B cell (primary cell): Measurements from ENCODE around the gene SNAPIN. TPM values are rescaled to one million over a fixed set of nuclear protein-coding genes. Genes with fewer than 3 reads are reported as not detected.

Source experiments
- ATAC-seq: fragments of 200-7000 bp; cut with Tn5 transposase; one replicate; pipeline ENCODE4 v1.10.0; 2021; ENCODE audit warnings: low read depth, mild to moderate bottlenecking, moderate number of reproducible peaks, moderate library complexity
- CTCF ChIA-PET: fragments of 350-600 bp; sonication (Branson Sonifier 250); formaldehyde crosslinking; loops from one replicate; lab custom pipeline; 2021; ENCODE audit warnings: antibody characterized with exemption, inconsistent platforms; lab: Charles Lee
- POLR2A ChIA-PET: fragments of 350-600 bp; sonication (Branson Sonifier 250); formaldehyde crosslinking; loops from one replicate; lab custom pipeline; 2021; ENCODE audit warnings: antibody characterized with exemption; lab: Charles Lee
- DNase-seq: peaks from one replicate; pipeline ENCODE4 v3.0.0; 2013
- H2AFZ ChIP-seq: 2 replicates; pipeline ENCODE4 v1.6.1; 2012; ENCODE audit warnings: mild to moderate bottlenecking, low read depth, low read length; ENCODE audit not compliant: insufficient read depth, poor library complexity, severe bottlenecking
- H3K27ac ChIP-seq, 2 donors: 1 replicate in 1 of 2; 2 replicates in 1 of 2; pipeline ENCODE4 v1.5.1; 2012 to 2013; ENCODE audit warnings: low read length in 2 of 2, mild to moderate bottlenecking in 2 of 2, moderate library complexity in 1 of 2
- H3K27me3 ChIP-seq, 4 experiments: fragments of 200-600 bp in 1 of 4; sonication (generic) in 1 of 4; replicated peaks in 1 of 4; 1 replicate in 2 of 4; 2 replicates in 2 of 4; pipeline versions ENCODE4 v1.6.1 to v1.7.0; 2013 to 2016; ENCODE audit warnings: low read length in 3 of 4, mild to moderate bottlenecking in 2 of 4, mixed read lengths in 1 of 4, moderate library complexity in 1 of 4; ENCODE audit not compliant: insufficient read depth in 4 of 4, control insufficient read depth in 3 of 4; ENCODE audit errors: control extremely low read depth in 1 of 4
- H3K36me3 ChIP-seq, 2 experiments: replicated peaks in 1 of 2; 1 replicate in 1 of 2; 2 replicates in 1 of 2; pipeline versions ENCODE4 v1.6.1 to v1.7.1; 2013; ENCODE audit warnings: low read length in 1 of 2; ENCODE audit not compliant: insufficient read depth in 2 of 2, control insufficient read depth in 1 of 2; ENCODE audit errors: control extremely low read depth in 1 of 2, extremely low read depth in 1 of 2
- H3K4me1 ChIP-seq, 2 donors: fragments of 200-600 bp in 1 of 2; sonication (generic) in 1 of 2; 1 replicate in 1 of 2; 2 replicates in 1 of 2; pipeline versions ENCODE4 v1.5.1 to v1.6.1; 2013 to 2017; ENCODE audit warnings: low read length in 2 of 2; ENCODE audit not compliant: control insufficient read depth in 2 of 2, insufficient read depth in 2 of 2
- H3K4me2 ChIP-seq: replicated peaks from 2 replicates; pipeline ENCODE3; 2012; ENCODE audit warnings: mild to moderate bottlenecking, low read depth, low read length; ENCODE audit not compliant: poor library complexity, severe bottlenecking
- H3K4me3 ChIP-seq, 5 experiments: fragments of 200-600 bp in 1 of 5; sonication (generic) in 1 of 5; 1 replicate in 3 of 5; 2 replicates in 2 of 5; pipeline versions ENCODE4 v1.5.1 to v1.7.0; 2011 to 2016; ENCODE audit warnings: low read length in 4 of 5, mild to moderate bottlenecking in 4 of 5, low read depth in 2 of 5, control low read depth in 1 of 5, moderate library complexity in 1 of 5; ENCODE audit not compliant: insufficient read depth in 1 of 5; ENCODE audit errors: control extremely low read depth in 1 of 5, extremely low read depth in 1 of 5
- H3K79me2 ChIP-seq: fragments of 200-600 bp; sonication (generic); one replicate; pipeline ENCODE4 v1.6.0; 2016; ENCODE audit warnings: low read length; ENCODE audit not compliant: control insufficient read depth, insufficient read depth
- H3K9ac ChIP-seq: fragments of 200-600 bp; sonication (generic); 2 replicates; pipeline ENCODE4 v1.6.1; 2017; ENCODE audit warnings: mild to moderate bottlenecking, low read length, moderate library complexity
- H3K9me3 ChIP-seq, 3 donors: one replicate each; pipeline versions ENCODE4 v1.6.1 to v1.7.1; 2013; ENCODE audit warnings: low read length in 2 of 3; ENCODE audit not compliant: control insufficient read depth in 2 of 3, insufficient read depth in 1 of 3; ENCODE audit errors: control extremely low read depth in 1 of 3
- H4K20me1 ChIP-seq: 2 replicates; pipeline ENCODE4 v1.6.0; 2012; ENCODE audit warnings: mild to moderate bottlenecking, low read length; ENCODE audit not compliant: insufficient read depth, control insufficient read depth, poor library complexity, severe bottlenecking
- H3K27ac Mint-ChIP-seq: one replicate; pipeline ENCODE4 v1.8.0; 2021; ENCODE audit warnings: mixed read lengths
- H3K27me3 Mint-ChIP-seq: one replicate; pipeline ENCODE4 v1.8.0; 2021; ENCODE audit warnings: mixed read lengths
- H3K4me1 Mint-ChIP-seq: one replicate; pipeline ENCODE4 v1.8.0; 2021; ENCODE audit warnings: mixed read lengths
- H3K4me3 Mint-ChIP-seq: one replicate; pipeline ENCODE4 v1.8.0; 2021; ENCODE audit warnings: mixed read lengths
- H3K9me3 Mint-ChIP-seq: one replicate; pipeline ENCODE4 v1.8.0; 2022; ENCODE audit warnings: mixed read lengths; ENCODE audit not compliant: insufficient read depth
- CTCF ChIP-seq: fragments of 200-600 bp; IDR thresholded peaks from one replicate; pipeline ENCODE4 v1.8.0; 2022; ENCODE audit warnings: antibody characterized with exemption, mild to moderate bottlenecking
- EZH2 ChIP-seq: IDR thresholded peaks from 2 replicates; pipeline ENCODE4 v1.6.1; 2012; ENCODE audit warnings: borderline replicate concordance, low read depth, mild to moderate bottlenecking, moderate library complexity, low read length; ENCODE audit not compliant: insufficient read depth, poor library complexity, severe bottlenecking
- WGBS: methylation state at CpG from one replicate; pipeline ENCODE4 v1.1.5; 2013; ENCODE audit warnings: missing lambda C conversion rate; ENCODE audit not compliant: insufficient coverage; 5-methylcytosine and 5-hydroxymethylcytosine counted together
- intact Hi-C: fragments of 100-400 bp; cut with micrococcal nuclease; formaldehyde crosslinking; loops from one replicate; pipeline ENCODE4 v1.10.0; 2022
- polyA plus RNA-seq: library from polyadenylated mRNA; depleted of rRNA; stranded (reverse); fragments of >200 nt; gene quantifications from 2 replicates; pipeline ENCODE4 v1.2.3, GENCODE V29; 2012
- total RNA-seq, 2 donors: library from RNA; stranded (reverse); fragments of 120-200 nt in 1 of 2; gene quantifications; 1 replicate in 1 of 2; 2 replicates in 1 of 2; pipeline versions ENCODE4 v1.2.3 to v1.2.4, GENCODE V29; 2013 to 2022

The SNAPIN gene
- total and polyA plus RNA-seq, 2 donors (not counting 1 experiment from before 2014, with no cell fraction given) = 22.7 to 37.6 TPM

- Mint-ChIP-seq H3K4me1 (no peaks in the 10 kb centered on the region), H3K4me3 (no peak overlapping the region), H3K9me3 (no peaks in the 10 kb centered on the region), H3K27me3 (no peaks in the 10 kb centered on the region), H3K27ac (no peak overlapping the region)
- peaks cover 10% of the 10 kb centered on the region in 2 donors for H3K4me1 ChIP-seq
- ATAC-seq = no peak
- 92% methylated on average over 2 of the region's 2 CpGs for WGBS
- H3K9me3 ChIP-seq = no peaks in the 10 kb centered on the region
- no peak overlapping the region for H3K4me3 ChIP-seq
- H4K20me1 ChIP-seq = no peaks in the 10 kb centered on the region
- H3K4me2 ChIP-seq = no peak overlapping the region
- H3K27ac ChIP-seq = no peak overlapping the region
- no peak overlapping the region for H3K9ac ChIP-seq
- no peak for DNase-seq
- intact Hi-C loops = no loop called here
- H3K27me3 ChIP-seq = no peaks in the 10 kb centered on the region
- no peaks in the 10 kb centered on the region for H3K79me2 ChIP-seq
- no peaks in the 10 kb centered on the region for H3K36me3 ChIP-seq
- ChIA-PET POLR2A (no interaction called here), CTCF (interaction anchor here (0.8 to 1.3 kb wide), 3 partner anchors 10 to 14 kb away, joined by 3 read pairs; no protein-coding TSS in a partner anchor)
- H2AFZ ChIP-seq = no peak overlapping the region
- TF ChIP-seq CTCF (no peak), EZH2 (no peak)
Observed at GRCh38 chr1:153614189-153614900, 44.2 kb upstream of the SNAPIN start.

- Histone ChIP-seq H3K36me3 (no peaks in the 10 kb centered on the region), H3K9ac (no peak overlapping the region), H3K4me1 (peaks cover 10% of the 10 kb centered on the region in 2 donors), H4K20me1 (no peaks in the 10 kb centered on the region), H3K9me3 (no peaks in the 10 kb centered on the region), H3K27me3 (no peaks in the 10 kb centered on the region), H3K79me2 (no peaks in the 10 kb centered on the region), H3K27ac (no peak overlapping the region), H2AFZ (no peak overlapping the region), H3K4me2 (no peak overlapping the region), H3K4me3 (no peak overlapping the region)
- intact Hi-C loops = no loop called here
- TF ChIP-seq EZH2 (no peak), CTCF (no peak)
- H3K27ac Mint-ChIP-seq = no peak overlapping the region
- 100% methylated on average over 3 of the region's 7 CpGs for WGBS
- ATAC-seq (no peak), DNase-seq (no peak)
- no peaks in the 10 kb centered on the region for H3K4me1 Mint-ChIP-seq
- CTCF ChIA-PET = interaction anchor here (1.0 to 1.3 kb wide), 2 partner anchors 10 to 46 kb away, joined by 3 read pairs; no protein-coding TSS in a partner anchor
- no peaks in the 10 kb centered on the region for H3K27me3 Mint-ChIP-seq
- H3K9me3 Mint-ChIP-seq = no peaks in the 10 kb centered on the region
- no peak overlapping the region for H3K4me3 Mint-ChIP-seq
- POLR2A ChIA-PET = no interaction called here
Observed at GRCh38 chr1:153614906-153615305, 43.6 kb upstream of the SNAPIN start.
